ENCODE data around the gene EDEM3. TPM values are rescaled to one million over a fixed set of nuclear protein-coding genes. Genes with fewer than 3 reads are reported as not detected.

The EDEM3 gene
- total and polyA plus RNA-seq, 2 of the 8 experiments (the other 6 are each of a cell fraction or from before 2014, with no cell fraction given), result 1.6 to 14.0 TPM

DNA sequence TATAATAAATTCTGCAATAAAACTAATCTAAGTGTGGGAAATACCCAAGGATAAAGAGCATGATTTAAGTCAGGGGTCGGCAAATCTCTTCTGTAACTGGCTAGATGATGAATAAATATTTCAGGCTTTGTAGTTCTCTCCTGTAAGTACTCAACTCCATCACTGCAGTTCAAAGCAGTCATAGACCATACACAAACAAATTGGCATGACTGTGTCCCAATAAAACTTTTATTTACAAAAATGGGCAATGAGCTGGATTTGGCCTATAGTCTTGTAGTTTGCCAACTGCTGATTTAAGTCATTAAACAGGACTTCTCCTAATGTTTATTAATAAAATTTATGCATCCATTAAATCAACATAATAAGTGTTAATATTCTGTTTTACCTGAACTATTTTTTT is 49.4 kb downstream of the EDEM3 start:
- Histone ChIP-seq H2BK15ac (ENCODE audit: low read length) (no peak overlapping the region), H3K56ac (replicated peaks; ENCODE audit: insufficient read length, low read depth, low read length) (no peak overlapping the region), H3K27me3 (replicated peaks in 1 of 4; ENCODE audit: control insufficient read depth in 3 of 4, extremely low read depth in 1 of 4, insufficient read depth in 3 of 4, low read length in 3 of 4) (no peaks in the 10 kb centered on the region), H3K23ac (ENCODE audit: insufficient read length) (no peak overlapping the region), H2BK20ac (ENCODE audit: low read length) (no peak overlapping the region), H3K9ac (replicated peaks in 1 of 4; ENCODE audit: extremely low read depth in 1 of 4, low read depth in 3 of 4, low read length in 3 of 4) (no peak overlapping the region), H2BK120ac (replicated peaks; ENCODE audit: low read depth, low read length) (no peak overlapping the region), H3K79me1 (ENCODE audit: low read depth, low read length) (no peaks in the 10 kb centered on the region), H2AFZ (ENCODE audit: low read length) (no peak overlapping the region), H3K79me2 (ENCODE audit: control insufficient read depth in 1 of 2, insufficient read depth in 2 of 2, low read length in 2 of 2) (no peaks in the 10 kb centered on the region), H3K23me2 (ENCODE audit: low read depth, low read length) (no peaks in the 10 kb centered on the region; the same call in 1 of the 2 replicates), H2BK5ac (ENCODE audit: low read depth, low read length) (no peak overlapping the region), H3K36me3 (ENCODE audit: control insufficient read depth in 2 of 4, insufficient read depth in 4 of 4, low read length in 3 of 4) (peaks cover 0 to 4% (median 0%) of the 10 kb centered on the region in 4 experiments; a peak in 1 of 8 replicates), H4K8ac (ENCODE audit: extremely low read depth, insufficient read depth, low read length) (no peak overlapping the region), H4K5ac (ENCODE audit: insufficient read length, low read depth, low read length) (no peak overlapping the region), H3K14ac (ENCODE audit: insufficient read length) (no peak overlapping the region), H3K18ac (ENCODE audit: extremely low read depth, low read length) (no peak overlapping the region), H2AK5ac (ENCODE audit: low read depth, low read length) (no peak overlapping the region), H3K4me1 (replicated peaks in 1 of 4; ENCODE audit: control insufficient read depth in 3 of 4, insufficient read depth in 4 of 4, low read length in 3 of 4) (no peaks in the 10 kb centered on the region), H3K4ac (replicated peaks; ENCODE audit: insufficient read length, low read depth, low read length) (no peak overlapping the region), H4K91ac (replicated peaks; ENCODE audit: insufficient read length, low read length) (no peak overlapping the region), H3K27ac (ENCODE audit: low read depth, low read length) (no peak overlapping the region), H4K20me1 (replicated peaks in 1 of 2; ENCODE audit: control insufficient read depth in 1 of 2, insufficient read depth in 2 of 2, low read length in 2 of 2) (no peaks in the 10 kb centered on the region), H3K4me3 (ENCODE audit: extremely low read depth in 1 of 4, insufficient read depth in 2 of 4, low read depth in 3 of 4, low read length in 4 of 4) (no peak overlapping the region), H3K9me3 (ENCODE audit: insufficient read depth in 2 of 2, low read depth in 1 of 2, low read length in 1 of 2) (no peaks in the 10 kb centered on the region), H2BK12ac (ENCODE audit: low read depth, low read length) (no peak overlapping the region), H3K4me2 (ENCODE audit: insufficient read depth in 1 of 2, low read depth in 2 of 2, low read length in 2 of 2) (no peak overlapping the region)
- FAIRE-seq (no peak), DNase-seq (ENCODE audit: low read depth in 1 of 2, low spot score in 2 of 2) (no peak)
- CTCF ChIA-PET (ENCODE audit: partially characterized antibody), result no interaction called here
- POLR2A ChIA-PET (ENCODE audit: partially characterized antibody), result no interaction called here
- 96% methylated on average over 1 of the region's 1 CpG; no CpG with 5 or more reads in 1 of the 2 experiments for WGBS, 2 experiments (ENCODE audit: extremely low coverage in 1 of 2, insufficient coverage in 1 of 2, insufficient read length in 1 of 2, insufficient replicate concordance in 2 of 2, low coverage in 1 of 2, low lambda C conversion rate in 2 of 2, missing lambda C conversion rate in 1 of 2)
- TF ChIP-seq YY1 (IDR thresholded peaks at IDR 0.05; ENCODE audit: low read depth, low read length), result no peak
- TF ChIP-seq ZNF274 (IDR thresholded peaks at IDR 0.05; ENCODE audit: borderline replicate concordance, extremely low read depth, low read length), result no peak
- TF ChIP-seq TCF12 (IDR thresholded peaks at IDR 0.05; ENCODE audit: low read depth, low read length), result no peak
- TF ChIP-seq SIN3A (conservative IDR thresholded peaks at IDR 0.05 in 1 of 2, IDR thresholded peaks at IDR 0.05 in 1 of 2; ENCODE audit: low read depth in 1 of 2, low read length in 2 of 2), result no peak
- no peak for TF ChIP-seq RBBP5 (IDR thresholded peaks at IDR 0.05; ENCODE audit: borderline replicate concordance, low read depth, low read length)
- no peak for TF ChIP-seq SRF (IDR thresholded peaks at IDR 0.05; ENCODE audit: low read depth, low read length)
- no peak for TF ChIP-seq HDAC6 (IDR thresholded peaks at IDR 0.05; ENCODE audit: low read depth, low read length)
- no peak for TF ChIP-seq RAD21 (IDR thresholded peaks at IDR 0.05 in 1 of 2, conservative IDR thresholded peaks at IDR 0.05 in 1 of 2; ENCODE audit: low read depth in 2 of 2, low read length in 2 of 2)
- TF ChIP-seq, protein P1, sequence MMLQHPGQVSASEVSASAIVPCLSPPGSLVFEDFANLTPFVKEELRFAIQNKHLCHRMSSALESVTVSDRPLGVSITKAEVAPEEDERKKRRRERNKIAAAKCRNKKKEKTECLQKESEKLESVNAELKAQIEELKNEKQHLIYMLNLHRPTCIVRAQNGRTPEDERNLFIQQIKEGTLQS (IDR thresholded peaks at IDR 0.05; ENCODE audit: insufficient read depth, low read depth, low read length), result no peak
- TF ChIP-seq JUN (IDR thresholded peaks at IDR 0.05; ENCODE audit: low read depth, low read length), result no peak
- TF ChIP-seq EGR1 (IDR thresholded peaks at IDR 0.05; ENCODE audit: borderline replicate concordance, low read depth, low read length), result no peak
- TF ChIP-seq CBX8 (IDR thresholded peaks at IDR 0.05; ENCODE audit: borderline replicate concordance, low read depth, low read length), result no peak
- TF ChIP-seq SP1 (IDR thresholded peaks at IDR 0.05; ENCODE audit: low read depth, low read length), result no peak
- no peak for TF ChIP-seq POLR2AphosphoS5 (IDR thresholded peaks at IDR 0.05; ENCODE audit: low read depth, low read length)
- no peak for TF ChIP-seq TEAD4 (IDR thresholded peaks at IDR 0.05; ENCODE audit: low read depth, low read length)

Measured in H1 (cell line).